ENCODE data around the gene NR2F1.

DNA sequence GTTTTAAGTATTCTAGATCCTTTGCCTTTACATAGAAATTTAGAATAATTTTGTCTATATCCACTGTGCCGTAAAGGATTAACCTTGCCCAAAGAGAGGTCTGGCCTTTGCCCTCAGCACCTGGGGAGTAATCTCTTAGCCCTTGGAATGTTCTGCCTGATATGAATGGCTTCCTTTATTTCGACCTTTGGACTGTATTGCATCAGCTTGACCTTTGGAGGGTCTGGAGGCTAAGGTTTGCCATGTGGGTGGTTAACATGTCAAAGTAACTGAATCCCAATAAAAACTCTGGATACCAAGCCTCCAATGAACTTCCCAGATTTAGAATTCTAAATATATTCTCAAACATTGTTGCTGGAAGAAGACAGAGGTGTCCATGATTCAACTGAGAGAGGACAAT, 54.7 kb downstream of the NR2F1 start:
- TF ChIP-seq, protein P1, sequence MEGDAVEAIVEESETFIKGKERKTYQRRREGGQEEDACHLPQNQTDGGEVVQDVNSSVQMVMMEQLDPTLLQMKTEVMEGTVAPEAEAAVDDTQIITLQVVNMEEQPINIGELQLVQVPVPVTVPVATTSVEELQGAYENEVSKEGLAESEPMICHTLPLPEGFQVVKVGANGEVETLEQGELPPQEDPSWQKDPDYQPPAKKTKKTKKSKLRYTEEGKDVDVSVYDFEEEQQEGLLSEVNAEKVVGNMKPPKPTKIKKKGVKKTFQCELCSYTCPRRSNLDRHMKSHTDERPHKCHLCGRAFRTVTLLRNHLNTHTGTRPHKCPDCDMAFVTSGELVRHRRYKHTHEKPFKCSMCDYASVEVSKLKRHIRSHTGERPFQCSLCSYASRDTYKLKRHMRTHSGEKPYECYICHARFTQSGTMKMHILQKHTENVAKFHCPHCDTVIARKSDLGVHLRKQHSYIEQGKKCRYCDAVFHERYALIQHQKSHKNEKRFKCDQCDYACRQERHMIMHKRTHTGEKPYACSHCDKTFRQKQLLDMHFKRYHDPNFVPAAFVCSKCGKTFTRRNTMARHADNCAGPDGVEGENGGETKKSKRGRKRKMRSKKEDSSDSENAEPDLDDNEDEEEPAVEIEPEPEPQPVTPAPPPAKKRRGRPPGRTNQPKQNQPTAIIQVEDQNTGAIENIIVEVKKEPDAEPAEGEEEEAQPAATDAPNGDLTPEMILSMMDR (IDR thresholded peaks at IDR 0.05) = no peak
- TF ChIP-seq POLR2AphosphoS5 (IDR thresholded peaks at IDR 0.05) = no peak
